GM04503 (cell line): ENCODE measurements around the gene C10orf67.
"Not testable (repeated sequence)": the region's sequence is repeated elsewhere in the genome, so short reads cannot be mapped to it uniquely, and the experiment has no call there.

Experiments used
- DNase-seq: peaks from one replicate; pipeline ENCODE4 v3.0.0-alpha.2; 2012; ENCODE audit warnings: low read depth

C10orf67 gene

GRCh38 chr10:23344241-23344841 lies at the start of gene C10orf67:
TSS of gene C10orf67 (minus strand) at chr10:23344797. CDS start at chr10:23344774, 23 bp downstream.
- no peak for DNase-seq

GRCh38 chr10:23391821-23392220 lies 47.2 kb upstream of the C10orf67 start:
- DNase-seq, result no peak

- DNase-seq, result no peak
Observed at GRCh38 chr10:23390809-23391208, 46.2 kb upstream of the C10orf67 start.

- DNase-seq, result not testable (repeated sequence)
Observed at GRCh38 chr10:23390408-23390807, 45.8 kb upstream of the C10orf67 start.

- DNase-seq, result not testable (repeated sequence)
Observed at GRCh38 chr10:23387516-23387915, 42.9 kb upstream of the C10orf67 start.

GRCh38 chr10:23386052-23386451 lies 41.5 kb upstream of the C10orf67 start:
- no peak for DNase-seq

- DNase-seq, result no peak
Observed at GRCh38 chr10:23384364-23384763, 39.8 kb upstream of the C10orf67 start.

- DNase-seq, result no peak
Observed at GRCh38 chr10:23383637-23384036, 39.0 kb upstream of the C10orf67 start.

GRCh38 chr10:23381298-23382040 lies 36.9 kb upstream of the C10orf67 start:
- no peak for DNase-seq

GRCh38 chr10:23379686-23380085 lies 35.1 kb upstream of the C10orf67 start:
- DNase-seq, result no peak

GRCh38 chr10:23376229-23376655 lies 31.6 kb upstream of the C10orf67 start:
- no peak for DNase-seq

- no peak for DNase-seq
Observed at GRCh38 chr10:23375366-23375765, 30.8 kb upstream of the C10orf67 start.

- no peak for DNase-seq
Observed at GRCh38 chr10:23373156-23373555, 28.6 kb upstream of the C10orf67 start.

GRCh38 chr10:23371073-23371472 lies 26.5 kb upstream of the C10orf67 start:
- no peak for DNase-seq

- DNase-seq, result no peak
Observed at GRCh38 chr10:23370106-23370505, 25.5 kb upstream of the C10orf67 start.

GRCh38 chr10:23368816-23369640 lies 24.4 kb upstream of the C10orf67 start:
- no peak for DNase-seq

- no peak for DNase-seq
Observed at GRCh38 chr10:23367896-23368595, 23.4 kb upstream of the C10orf67 start.

- not testable (repeated sequence) for DNase-seq
Observed at GRCh38 chr10:23365417-23366030, 20.9 kb upstream of the C10orf67 start.

GRCh38 chr10:23364378-23364777 lies 19.8 kb upstream of the C10orf67 start:
- no peak for DNase-seq

- DNase-seq, result no peak
Observed at GRCh38 chr10:23363793-23364135, 19.2 kb upstream of the C10orf67 start.

GRCh38 chr10:23362879-23363792 lies 18.5 kb upstream of the C10orf67 start:
- DNase-seq, result no peak
